NCI-H1694 (cell line): Measurements from ENCODE around the gene MED27.
A peak's percentile ranks its signal among the peaks of the same experiment; 100 is the strongest.

Experiments used
- DNase-seq: peaks from one replicate; lab custom pipeline; 2025; lab: John Stamatoyannopoulos, UW

Gene MED27

GRCh38 chr9:131854896-131855613, 224.6 kb downstream of the MED27 start:
- DNase-seq, result peak; percentile 45

GRCh38 chr9:131854334-131854733, 225.3 kb downstream of the MED27 start:
- DNase-seq, result no peak

- no peak for DNase-seq
These were observed 226.2 kb downstream of the MED27 start for GRCh38 chr9:131853434-131853833.

GRCh38 chr9:131851414-131851813, 228.3 kb downstream of the MED27 start:
- no peak for DNase-seq

GRCh38 chr9:131849391-131849790, 230.3 kb downstream of the MED27 start:
- DNase-seq, result no peak

- no peak for DNase-seq
These were observed 231.0 kb downstream of the MED27 start for GRCh38 chr9:131848570-131849160.

- no peak for DNase-seq
These were observed 231.9 kb downstream of the MED27 start for GRCh38 chr9:131847665-131848354.

- DNase-seq, result no peak
These were observed 234.1 kb downstream of the MED27 start for GRCh38 chr9:131845305-131846298.

- DNase-seq, result no peak
These were observed 234.9 kb downstream of the MED27 start for GRCh38 chr9:131844745-131845118.

- no peak for DNase-seq
These were observed 235.5 kb downstream of the MED27 start for GRCh38 chr9:131843989-131844744.

GRCh38 chr9:131841765-131842318, 237.8 kb downstream of the MED27 start:
- DNase-seq, result no peak

GRCh38 chr9:131840751-131841702, 238.6 kb downstream of the MED27 start:
- DNase-seq, result no peak

- no peak for DNase-seq
These were observed 239.4 kb downstream of the MED27 start for GRCh38 chr9:131840220-131840619.

GRCh38 chr9:131839281-131840084, 240.2 kb downstream of the MED27 start:
- no peak for DNase-seq

GRCh38 chr9:131838530-131839280, 241.0 kb downstream of the MED27 start:
- DNase-seq, result no peak

GRCh38 chr9:131837836-131838235, 241.8 kb downstream of the MED27 start:
- no peak for DNase-seq

GRCh38 chr9:131837316-131837715, 242.4 kb downstream of the MED27 start:
- DNase-seq, result no peak

- DNase-seq, result no peak
These were observed 242.9 kb downstream of the MED27 start for GRCh38 chr9:131836607-131837315.
